HepG2 (cell line): ENCODE results near the gene NAALADL1. TPM values are rescaled to one million over a fixed set of nuclear protein-coding genes. Genes with fewer than 3 reads are reported as not detected.

Experiments
- AKAP8 ChIP-seq: sonication (generic); formaldehyde crosslinking; IDR thresholded peaks from 2 replicates; pipeline ENCODE4 v1.5.1; 2020; ENCODE audit warnings: mild to moderate bottlenecking, missing genetic modification reagents
- DMAP1 ChIP-seq: IDR thresholded peaks from 2 replicates; pipeline ENCODE4 v1.6.1; 2016
- GFI1 ChIP-seq: sonication (generic); formaldehyde crosslinking; IDR thresholded peaks from 2 replicates; pipeline ENCODE4 v1.5.0; 2020; ENCODE audit warnings: missing genetic modification reagents, mild to moderate bottlenecking, borderline replicate concordance
- HOXD1 ChIP-seq: sonication (generic); formaldehyde crosslinking; IDR thresholded peaks from 2 replicates; pipeline ENCODE4 v1.5.0; 2020; ENCODE audit warnings: missing genetic modification reagents
- KDM5B ChIP-seq: sonication (generic); formaldehyde crosslinking; IDR thresholded peaks from 2 replicates; pipeline ENCODE4 v1.4.0; 2020; ENCODE audit warnings: missing genetic modification reagents, mild to moderate bottlenecking, borderline replicate concordance
- POLR2A ChIP-seq, 2 experiments: IDR thresholded peaks; 2 replicates each; pipeline ENCODE4 v1.6.1; 2011; ENCODE audit warnings: low read depth in 2 of 2, low read length in 2 of 2, mild to moderate bottlenecking in 1 of 2, moderate library complexity in 1 of 2; ENCODE audit not compliant: insufficient read depth in 1 of 2
- RFX3 ChIP-seq: IDR thresholded peaks from 2 replicates; pipeline ENCODE4 v1.6.1; 2016; ENCODE audit warnings: missing biosample characterization, missing genetic modification reagents
- YEATS2 ChIP-seq: sonication (generic); formaldehyde crosslinking; IDR thresholded peaks from 2 replicates; pipeline ENCODE4 v1.4.0; 2020; ENCODE audit warnings: missing genetic modification reagents, borderline replicate concordance
- ZBTB20 ChIP-seq: sonication (generic); formaldehyde crosslinking; IDR thresholded peaks from 2 replicates; pipeline ENCODE4 v1.8.1; 2023; ENCODE audit warnings: missing genetic modification reagents, low read depth, mild to moderate bottlenecking, borderline replicate concordance
- ZBTB42 ChIP-seq: sonication (generic); formaldehyde crosslinking; IDR thresholded peaks from 2 replicates; pipeline ENCODE4 v1.5.0; 2020; ENCODE audit warnings: mild to moderate bottlenecking, missing genetic modification reagents
- ZNF280D ChIP-seq: sonication (generic); formaldehyde crosslinking; IDR thresholded peaks from 2 replicates; pipeline ENCODE4 v1.5.1; 2020; ENCODE audit warnings: mild to moderate bottlenecking, missing genetic modification reagents
- ZNF382 ChIP-seq: sonication (generic); formaldehyde crosslinking; IDR thresholded peaks from 2 replicates; pipeline ENCODE4 v1.5.0; 2020; ENCODE audit warnings: missing genetic modification reagents, mild to moderate bottlenecking, borderline replicate concordance
- ZNF646 ChIP-seq: sonication (generic); formaldehyde crosslinking; IDR thresholded peaks from 2 replicates; pipeline ENCODE4 v1.9.0; 2021; ENCODE audit warnings: mild to moderate bottlenecking, missing genetic modification reagents
- ZSCAN22 ChIP-seq: sonication (generic); formaldehyde crosslinking; IDR thresholded peaks from 2 replicates; pipeline ENCODE4 v1.4.0; 2020; ENCODE audit warnings: mild to moderate bottlenecking, missing genetic modification reagents
- polyA plus RNA-seq, 8 experiments: library from polyadenylated mRNA; depleted of rRNA in 3 of 8; stranded (reverse) in 7 of 8; unstranded in 1 of 8; fragments of >200 nt; fragmentation: Illumina TruSeq in 4 of 8; extraction: Trizol in 4 of 8; gene quantifications; 2 replicates each; pipeline versions ENCODE4 v1.2.1 to v1.2.3, GENCODE V29; 2011 to 2016; ENCODE audit warnings: low read depth in 4 of 8, missing spikeins in 1 of 8, mixed read lengths in 1 of 8; ENCODE audit not compliant: insufficient read depth in 1 of 8
- total RNA-seq, 5 experiments: library from RNA; depleted of rRNA; stranded (reverse); fragments of >200 nt; fragmentation: Illumina TruSeq; extraction: Trizol; gene quantifications; 2 replicates each; pipeline ENCODE4 v1.2.3, GENCODE V29; 2016; ENCODE audit warnings: low read depth in 1 of 5
- TF ChIP-seq, protein P1 (sequence below): sonication (generic); formaldehyde crosslinking; IDR thresholded peaks from 2 replicates; pipeline ENCODE4 v1.5.0; 2020; ENCODE audit warnings: mild to moderate bottlenecking, missing genetic modification reagents, moderate library complexity
- TF ChIP-seq, protein P2 (sequence below): sonication (generic); formaldehyde crosslinking; IDR thresholded peaks from 2 replicates; pipeline ENCODE4 v1.4.0; 2020; ENCODE audit warnings: missing genetic modification reagents

Gene NAALADL1
- total and polyA plus RNA-seq, 2 of the 13 experiments (the other 11 are each of a cell fraction or from before 2014, with no cell fraction given) = 9.3 to 33.9 TPM

DNA sequence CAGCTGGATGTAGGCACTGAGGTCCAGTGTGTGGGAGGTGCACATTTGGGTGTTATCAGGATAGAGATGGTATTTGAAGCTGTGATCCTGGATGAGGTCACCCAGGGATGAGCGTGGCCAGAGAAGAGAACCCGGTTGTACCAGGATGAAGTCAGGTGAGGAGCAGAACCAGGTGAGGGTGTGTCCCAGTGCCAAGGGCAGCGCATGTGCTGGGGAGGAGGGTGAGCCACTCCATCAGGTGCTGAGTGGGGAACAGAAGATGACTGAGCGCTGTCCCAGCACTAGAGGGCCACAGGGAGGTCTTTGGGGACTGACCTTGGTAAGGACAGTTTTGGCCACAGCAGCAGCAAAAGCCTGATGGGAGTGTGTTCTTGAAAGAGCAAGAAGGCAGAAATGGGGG, 41.6 kb downstream of the NAALADL1 start (continued):
- TF ChIP-seq ZNF646 (CRISPR knock-in tag) (no peak), ZSCAN22 (CRISPR knock-in tag) (no peak), ZBTB42 (no peak), ZNF280D (CRISPR knock-in tag) (no peak), KDM5B (CRISPR knock-in tag) (0 out of 2 replicates have a peak, but pooled peaks have one; percentile 16), POLR2A (IDR thresholded peaks at IDR 0.05; ENCODE audit: insufficient read depth in 1 of 2, low read depth in 2 of 2, low read length in 2 of 2) (no peak), DMAP1 (CRISPR knock-in tag) (no peak), ZNF382 (CRISPR knock-in tag) (no peak), YEATS2 (no peak), ZBTB20 (no peak), RFX3 (no peak), GFI1 (CRISPR knock-in tag) (no peak), AKAP8 (0 out of 2 replicates have a peak, but pooled peaks have one; percentile 55), HOXD1 (CRISPR knock-in tag) (no peak)
- TF ChIP-seq, protein P1, sequence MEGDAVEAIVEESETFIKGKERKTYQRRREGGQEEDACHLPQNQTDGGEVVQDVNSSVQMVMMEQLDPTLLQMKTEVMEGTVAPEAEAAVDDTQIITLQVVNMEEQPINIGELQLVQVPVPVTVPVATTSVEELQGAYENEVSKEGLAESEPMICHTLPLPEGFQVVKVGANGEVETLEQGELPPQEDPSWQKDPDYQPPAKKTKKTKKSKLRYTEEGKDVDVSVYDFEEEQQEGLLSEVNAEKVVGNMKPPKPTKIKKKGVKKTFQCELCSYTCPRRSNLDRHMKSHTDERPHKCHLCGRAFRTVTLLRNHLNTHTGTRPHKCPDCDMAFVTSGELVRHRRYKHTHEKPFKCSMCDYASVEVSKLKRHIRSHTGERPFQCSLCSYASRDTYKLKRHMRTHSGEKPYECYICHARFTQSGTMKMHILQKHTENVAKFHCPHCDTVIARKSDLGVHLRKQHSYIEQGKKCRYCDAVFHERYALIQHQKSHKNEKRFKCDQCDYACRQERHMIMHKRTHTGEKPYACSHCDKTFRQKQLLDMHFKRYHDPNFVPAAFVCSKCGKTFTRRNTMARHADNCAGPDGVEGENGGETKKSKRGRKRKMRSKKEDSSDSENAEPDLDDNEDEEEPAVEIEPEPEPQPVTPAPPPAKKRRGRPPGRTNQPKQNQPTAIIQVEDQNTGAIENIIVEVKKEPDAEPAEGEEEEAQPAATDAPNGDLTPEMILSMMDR (CRISPR knock-in tag) = peak; percentile 52
- TF ChIP-seq, protein P2, sequence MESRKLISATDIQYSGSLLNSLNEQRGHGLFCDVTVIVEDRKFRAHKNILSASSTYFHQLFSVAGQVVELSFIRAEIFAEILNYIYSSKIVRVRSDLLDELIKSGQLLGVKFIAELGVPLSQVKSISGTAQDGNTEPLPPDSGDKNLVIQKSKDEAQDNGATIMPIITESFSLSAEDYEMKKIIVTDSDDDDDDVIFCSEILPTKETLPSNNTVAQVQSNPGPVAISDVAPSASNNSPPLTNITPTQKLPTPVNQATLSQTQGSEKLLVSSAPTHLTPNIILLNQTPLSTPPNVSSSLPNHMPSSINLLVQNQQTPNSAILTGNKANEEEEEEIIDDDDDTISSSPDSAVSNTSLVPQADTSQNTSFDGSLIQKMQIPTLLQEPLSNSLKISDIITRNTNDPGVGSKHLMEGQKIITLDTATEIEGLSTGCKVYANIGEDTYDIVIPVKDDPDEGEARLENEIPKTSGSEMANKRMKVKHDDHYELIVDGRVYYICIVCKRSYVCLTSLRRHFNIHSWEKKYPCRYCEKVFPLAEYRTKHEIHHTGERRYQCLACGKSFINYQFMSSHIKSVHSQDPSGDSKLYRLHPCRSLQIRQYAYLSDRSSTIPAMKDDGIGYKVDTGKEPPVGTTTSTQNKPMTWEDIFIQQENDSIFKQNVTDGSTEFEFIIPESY (CRISPR knock-in tag) = 0 out of 2 replicates have a peak, but pooled peaks have one; percentile 43
